Measurements from ENCODE around the gene FAM76A. TPM values are rescaled to one million over a fixed set of nuclear protein-coding genes. Genes with fewer than 3 reads are reported as not detected.
"Not testable (repeated sequence)": the region's sequence is repeated elsewhere in the genome, so short reads cannot be mapped to it uniquely, and the experiment has no call there.

FAM76A gene
- total RNA-seq = 10 to 100 TPM; 12.5 to 24.2 (median 16.6) TPM

GRCh38 chr1:27725374-27726172 is at the start of gene FAM76A:
FAM76A (plus strand) TSS chr1:27725961; CDS start chr1:27726081, 120 bp downstream.
- peak; percentile 98 for ATAC-seq
- Histone ChIP-seq H3K27me3 (no peaks in the 10 kb centered on the region), H3K36me3 (peaks cover 0 to 26% of the 10 kb centered on the region in 2 donors), H3K27ac (peak within 1 kb of the TSS; percentile 89 to 100 (median 96)), H3K4me3 (peak within 1 kb of the TSS; percentile 94 to 99), H3K9me3 (no peaks in the 10 kb centered on the region), H3K4me1 (peaks cover 0 to 42% (median 4%) of the 10 kb centered on the region in 3 donors)
- TF ChIP-seq, protein P1, sequence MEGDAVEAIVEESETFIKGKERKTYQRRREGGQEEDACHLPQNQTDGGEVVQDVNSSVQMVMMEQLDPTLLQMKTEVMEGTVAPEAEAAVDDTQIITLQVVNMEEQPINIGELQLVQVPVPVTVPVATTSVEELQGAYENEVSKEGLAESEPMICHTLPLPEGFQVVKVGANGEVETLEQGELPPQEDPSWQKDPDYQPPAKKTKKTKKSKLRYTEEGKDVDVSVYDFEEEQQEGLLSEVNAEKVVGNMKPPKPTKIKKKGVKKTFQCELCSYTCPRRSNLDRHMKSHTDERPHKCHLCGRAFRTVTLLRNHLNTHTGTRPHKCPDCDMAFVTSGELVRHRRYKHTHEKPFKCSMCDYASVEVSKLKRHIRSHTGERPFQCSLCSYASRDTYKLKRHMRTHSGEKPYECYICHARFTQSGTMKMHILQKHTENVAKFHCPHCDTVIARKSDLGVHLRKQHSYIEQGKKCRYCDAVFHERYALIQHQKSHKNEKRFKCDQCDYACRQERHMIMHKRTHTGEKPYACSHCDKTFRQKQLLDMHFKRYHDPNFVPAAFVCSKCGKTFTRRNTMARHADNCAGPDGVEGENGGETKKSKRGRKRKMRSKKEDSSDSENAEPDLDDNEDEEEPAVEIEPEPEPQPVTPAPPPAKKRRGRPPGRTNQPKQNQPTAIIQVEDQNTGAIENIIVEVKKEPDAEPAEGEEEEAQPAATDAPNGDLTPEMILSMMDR (IDR thresholded peaks at IDR 0.05) = peak in 3 of 4 experiments; percentile 28 to 38 (median 36)
- TF ChIP-seq EP300 (IDR thresholded peaks at IDR 0.05) (no peak), POLR2AphosphoS5 (IDR thresholded peaks at IDR 0.05) (peak; percentile 71), POLR2A (IDR thresholded peaks at IDR 0.05) (peak; percentile 85 to 88)
- WGBS, 2 donors (ENCODE audit: low coverage in 1 of 2) = 0 to 4% methylated on average over 4 to 9 of the region's 72 CpGs

- no peak for TF ChIP-seq POLR2A (IDR thresholded peaks at IDR 0.05)
- TF ChIP-seq, protein P1 (IDR thresholded peaks at IDR 0.05) = no peak
- no peak for TF ChIP-seq POLR2AphosphoS5 (IDR thresholded peaks at IDR 0.05)
- TF ChIP-seq EP300 (IDR thresholded peaks at IDR 0.05) = no peak
- 90 to 100% methylated on average over 1 of the region's 1 CpG for WGBS, 2 donors (ENCODE audit: low coverage in 1 of 2)
- no peak overlapping the region for H3K27ac ChIP-seq
These were observed 49.4 kb upstream of the FAM76A start for GRCh38 chr1:27676410-27676809.

DNA sequence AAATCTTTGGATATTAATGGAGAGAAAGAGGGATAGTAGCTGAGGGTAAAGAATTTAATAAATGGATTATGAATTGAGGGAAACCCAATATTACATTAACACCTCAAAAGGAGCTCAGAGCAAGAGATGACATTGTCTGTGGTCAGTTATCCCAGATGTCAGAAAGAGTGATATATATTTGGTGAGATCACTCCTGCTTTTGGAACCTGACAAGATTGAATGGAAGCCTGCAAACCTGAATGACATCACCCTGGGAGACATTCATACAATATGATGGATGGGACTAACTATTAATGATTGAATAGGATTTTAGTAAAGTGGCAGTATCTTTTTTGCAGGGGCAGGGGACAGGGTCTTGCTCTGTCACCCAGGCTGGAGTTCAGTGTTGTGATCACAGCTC is 47.0 kb upstream of the FAM76A start:
- no peak for TF ChIP-seq POLR2AphosphoS5 (IDR thresholded peaks at IDR 0.05)
- TF ChIP-seq EP300 (IDR thresholded peaks at IDR 0.05) = no peak
- TF ChIP-seq POLR2A (IDR thresholded peaks at IDR 0.05) = no peak
- Histone ChIP-seq H3K27me3 (no peaks in the 10 kb centered on the region), H3K9me3 (peaks cover 0 to 28% (median 0%) of the 10 kb centered on the region in 3 donors), H3K36me3 (no peaks in the 10 kb centered on the region), H3K4me3 (no peak overlapping the region), H3K27ac (no peak overlapping the region), H3K4me1 (no peaks in the 10 kb centered on the region)
- no peak for ATAC-seq

More at GRCh38 chr1:27676410-27676809, 49.4 kb upstream of the FAM76A start:
- Histone ChIP-seq H3K27me3 (no peaks in the 10 kb centered on the region), H3K36me3 (no peaks in the 10 kb centered on the region), H3K4me3 (no peak overlapping the region), H3K4me1 (peaks cover 0 to 13% (median 8%) of the 10 kb centered on the region in 3 donors), H3K9me3 (peaks cover 0 to 16% (median 0%) of the 10 kb centered on the region in 3 donors)
- ATAC-seq = no peak

GRCh38 chr1:27680225-27680791 is 45.5 kb upstream of the FAM76A start:
- H3K36me3 ChIP-seq, H3K4me1 ChIP-seq, H3K4me3 ChIP-seq, H3K27ac ChIP-seq, H3K27me3 ChIP-seq, ATAC-seq: not testable (repeated sequence)
- H3K9me3 ChIP-seq = peaks cover 0 to 28% (median 0%) of the 10 kb centered on the region in 3 donors
- 100% methylated on average over 2 of the region's 2 CpGs; no CpG with 5 or more reads in 1 of the 2 donors for WGBS, 2 donors (ENCODE audit: low coverage in 1 of 2)

- H3K9me3 ChIP-seq = peaks cover 0 to 28% (median 0%) of the 10 kb centered on the region in 3 donors
- H3K36me3 ChIP-seq, H3K27me3 ChIP-seq, H3K27ac ChIP-seq, H3K4me1 ChIP-seq, ATAC-seq, H3K4me3 ChIP-seq: not testable (repeated sequence)
- WGBS, 2 donors (ENCODE audit: low coverage in 1 of 2) = 97 to 100% methylated on average over 1 to 4 of the region's 4 CpGs
These were observed 44.2 kb upstream of the FAM76A start for GRCh38 chr1:27681580-27681979.

GRCh38 chr1:27682351-27682944 is 43.3 kb upstream of the FAM76A start:
- no peaks in the 10 kb centered on the region for H3K4me1 ChIP-seq
- no peak overlapping the region for H3K27ac ChIP-seq
- peaks cover 0 to 28% (median 0%) of the 10 kb centered on the region in 3 donors for H3K9me3 ChIP-seq
- no peaks in the 10 kb centered on the region for H3K36me3 ChIP-seq
- WGBS, 2 donors (ENCODE audit: low coverage in 1 of 2) = 86 to 87% methylated on average over 4 to 5 of the region's 5 CpGs
- TF ChIP-seq POLR2A (IDR thresholded peaks at IDR 0.05) (no peak), POLR2AphosphoS5 (IDR thresholded peaks at IDR 0.05) (no peak), EP300 (IDR thresholded peaks at IDR 0.05) (no peak)
- TF ChIP-seq, protein P1 (IDR thresholded peaks at IDR 0.05) = no peak
- H3K27me3 ChIP-seq = peaks cover 14% of the 10 kb centered on the region
- no peak overlapping the region for H3K4me3 ChIP-seq
- ATAC-seq = no peak

Measured in gastroesophageal sphincter (tissue), 4 donors.